GM12801 (cell line): ENCODE data around the gene REEP1.

Experiments
- CTCF ChIP-seq: IDR thresholded peaks from one replicate; pipeline ENCODE4 v1.5.1; 2011; ENCODE audit warnings: control low read depth; ENCODE audit not compliant: insufficient read length; ENCODE audit errors: extremely low read depth

Gene REEP1

DNA sequence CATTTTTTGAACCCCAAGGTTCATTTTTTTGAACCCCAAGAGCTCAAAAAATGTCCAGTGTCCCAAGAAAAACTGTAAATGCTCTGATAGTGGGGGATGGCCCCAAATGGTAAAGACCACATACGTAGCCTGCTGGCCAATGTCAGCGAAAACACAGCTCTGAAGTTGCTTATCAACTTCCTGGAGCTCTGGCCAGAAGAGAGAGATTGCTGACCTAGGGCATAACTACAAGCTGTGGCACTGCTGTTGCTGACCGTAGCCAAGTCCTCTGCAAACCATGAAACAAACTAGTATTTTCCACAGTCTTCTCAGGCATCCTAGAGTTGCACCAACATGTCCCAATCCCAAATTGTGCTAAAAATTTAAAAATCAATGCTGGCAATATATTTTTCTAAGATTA is 50.9 kb downstream of the REEP1 start:
- TF ChIP-seq CTCF: no peak

- no peak for TF ChIP-seq CTCF
Measured at GRCh38 chr2:86285981-86286380, 51.4 kb downstream of the REEP1 start.

- TF ChIP-seq CTCF: no peak
Measured at GRCh38 chr2:86285571-86285970, 51.9 kb downstream of the REEP1 start.

DNA sequence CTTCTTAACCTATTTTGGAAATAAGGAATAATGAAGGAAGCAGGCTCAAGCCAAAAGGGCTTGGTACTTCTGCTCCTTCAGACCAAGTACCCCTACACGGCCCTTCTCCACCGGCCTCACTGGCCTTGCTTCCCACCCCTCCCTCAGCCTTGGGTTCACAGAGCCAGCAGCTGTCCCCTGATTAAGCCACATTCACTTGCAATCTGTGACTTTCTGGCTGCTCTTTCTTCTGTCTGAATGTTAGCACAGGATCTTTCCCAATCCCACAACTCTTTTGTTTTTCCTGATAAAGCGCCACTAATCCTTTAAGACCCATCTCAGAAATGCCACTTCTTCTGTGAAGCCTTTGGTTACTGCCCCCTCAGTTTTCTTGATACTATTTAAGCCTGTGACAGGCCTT is 52.4 kb downstream of the REEP1 start:
- TF ChIP-seq CTCF: no peak

GRCh38 chr2:86284401-86284841 is 53.0 kb downstream of the REEP1 start:
- TF ChIP-seq CTCF: no peak

- TF ChIP-seq CTCF: no peak
Measured at GRCh38 chr2:86283411-86284030, 53.9 kb downstream of the REEP1 start.

GRCh38 chr2:86281066-86281700 is 56.2 kb downstream of the REEP1 start:
- no peak for TF ChIP-seq CTCF
